ENCODE measurements around the gene ANP32A.

The ANP32A gene

DNA sequence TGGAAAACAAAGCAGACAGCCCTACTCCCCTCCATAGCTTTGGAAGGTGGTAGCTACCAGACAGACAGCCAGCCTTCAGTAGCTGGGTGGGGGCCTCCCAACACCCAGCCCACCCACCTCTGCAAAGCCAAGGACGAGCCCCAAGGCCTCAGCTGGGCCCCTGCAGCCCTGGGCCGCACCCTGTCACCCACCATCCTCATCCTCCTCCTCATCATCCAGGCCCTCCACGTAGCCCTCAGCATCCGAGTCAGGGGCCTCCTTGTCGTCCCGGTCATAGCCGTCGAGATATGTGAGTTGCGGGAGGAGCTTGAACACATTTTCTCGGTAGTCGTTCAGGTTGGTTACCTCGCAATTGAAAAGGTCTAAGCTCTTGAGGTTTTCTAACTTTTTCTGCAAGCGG is 36.5 kb downstream of the ANP32A start:
- H3K4me3 ChIP-seq (ENCODE audit: low read depth, low read length): no peak overlapping the region
- DNase-seq (ENCODE audit: low read depth, low spot score): no peak
- TF ChIP-seq CTCF (IDR thresholded peaks at IDR 0.05; ENCODE audit: insufficient read depth, low read length, missing control alignments): no peak
- ChIA-PET POLR2A (interaction anchor here (0.6 to 0.9 kb wide), 2 partner anchors 53 to 92 kb away, joined by 4 to 5 read pairs; no protein-coding TSS in a partner anchor), CTCF (interaction anchor here (0.8 to 4.6 kb wide), 13 partner anchors 8 to 531 kb away, joined by 3 to 33 read pairs (median 3); no protein-coding TSS in a partner anchor)

DNA sequence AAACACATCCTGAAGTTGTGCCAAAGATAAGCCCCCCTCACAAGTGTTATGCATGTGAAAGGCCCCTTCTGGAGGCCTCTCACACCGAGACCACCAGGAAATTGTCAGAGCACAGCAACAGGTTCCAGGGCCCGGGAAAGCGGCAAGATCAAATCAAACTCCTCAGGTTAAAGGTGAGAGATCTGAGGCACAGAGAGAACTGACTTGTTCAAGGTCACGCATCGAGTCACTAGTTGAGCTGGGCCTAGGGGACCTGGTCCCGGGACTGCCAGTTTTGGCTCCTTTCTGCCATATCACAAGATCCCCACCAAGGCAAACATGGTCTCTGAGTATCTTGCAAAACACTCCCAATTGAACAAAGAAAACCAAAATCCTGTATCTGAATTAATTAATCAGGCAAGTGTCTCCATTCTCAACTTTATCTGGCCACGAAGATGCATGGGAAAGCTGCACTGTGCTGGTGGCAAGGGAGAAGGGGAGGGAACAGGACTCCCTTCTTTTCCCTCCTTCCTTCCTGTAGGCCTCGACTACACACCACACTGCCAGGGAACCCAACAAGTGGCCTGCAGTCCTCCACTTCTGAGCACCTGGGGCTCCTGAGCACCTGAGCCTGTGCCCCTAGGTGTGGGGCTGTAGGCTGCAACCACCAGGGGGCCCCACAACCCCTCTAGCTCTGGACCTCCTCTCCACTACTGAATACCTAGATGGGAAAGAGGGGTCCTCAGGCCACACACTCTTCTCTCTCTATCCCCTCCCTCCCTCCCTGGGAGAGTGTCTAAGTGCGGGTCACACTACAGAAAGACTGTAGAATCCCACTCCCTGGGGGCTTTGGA is 37.3 kb downstream of the ANP32A start:
- no peak overlapping the region for H3K4me3 ChIP-seq (ENCODE audit: low read depth, low read length)
- peak; percentile 66 for TF ChIP-seq CTCF (IDR thresholded peaks at IDR 0.05; ENCODE audit: insufficient read depth, low read length, missing control alignments)
- CTCF ChIA-PET: interaction anchor here (0.7 to 4.6 kb wide), 11 partner anchors 11 to 530 kb away, joined by 3 to 33 read pairs (median 4); no protein-coding TSS in a partner anchor
- no peak for DNase-seq (ENCODE audit: low read depth, low spot score)
- POLR2A ChIA-PET: interaction anchor here (0.6 to 0.9 kb wide), 2 partner anchors 53 to 92 kb away, joined by 4 to 5 read pairs; no protein-coding TSS in a partner anchor

GRCh38 chr15:68782589-68783161 is 38.0 kb downstream of the ANP32A start:
- CTCF ChIA-PET: interaction anchor here (0.7 to 4.6 kb wide), 5 partner anchors 10 to 97 kb away, joined by 3 to 33 read pairs (median 7); no protein-coding TSS in a partner anchor
- POLR2A ChIA-PET: no interaction called here
- no peak overlapping the region for H3K4me3 ChIP-seq (ENCODE audit: low read depth, low read length)
- TF ChIP-seq CTCF (IDR thresholded peaks at IDR 0.05; ENCODE audit: insufficient read depth, low read length, missing control alignments): no peak
- no peak for DNase-seq (ENCODE audit: low read depth, low spot score)

DNA sequence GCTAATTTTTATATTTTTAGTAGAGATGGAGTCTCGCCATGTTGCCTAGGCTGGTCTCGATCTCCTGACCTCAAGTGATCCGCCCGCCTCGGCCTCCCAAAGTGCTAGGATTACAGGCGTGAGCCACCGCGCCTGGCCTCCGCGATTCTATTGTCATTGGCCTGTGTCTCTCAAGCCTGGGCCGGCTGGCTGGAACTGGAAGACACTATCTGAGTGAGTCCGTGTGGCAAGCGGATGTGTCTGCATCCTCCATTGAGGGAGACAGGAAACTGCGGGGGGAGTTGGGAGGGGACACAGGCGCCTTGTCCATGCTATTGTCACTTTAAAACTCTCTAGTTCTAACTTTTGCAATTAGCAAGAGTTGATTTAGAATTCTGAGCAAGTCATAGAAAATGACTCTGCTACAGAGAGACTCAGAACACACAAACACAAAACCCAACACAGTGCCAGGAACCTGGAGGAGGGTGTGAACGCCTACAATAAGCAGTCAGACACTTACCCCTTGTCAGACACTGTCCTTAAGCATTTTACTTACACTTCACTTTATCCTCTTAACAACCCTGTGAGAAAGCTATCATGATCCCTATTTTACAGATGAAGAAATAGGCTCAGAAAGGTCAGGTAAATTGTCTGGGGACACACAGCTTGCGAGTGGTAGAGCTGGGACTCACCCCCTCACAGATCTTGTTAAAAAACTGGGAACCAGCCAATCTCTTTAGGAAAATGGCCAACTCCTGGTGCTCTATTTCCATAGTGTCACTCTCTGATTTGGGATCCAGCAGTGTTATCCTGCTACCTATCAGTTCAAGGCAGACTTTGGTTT is 38.7 kb downstream of the ANP32A start:
- DNase-seq (ENCODE audit: low read depth, low spot score): no peak
- no peak overlapping the region for H3K4me3 ChIP-seq (ENCODE audit: low read depth, low read length)
- ChIA-PET POLR2A (no interaction called here), CTCF (interaction anchor here (2.1 to 4.6 kb wide), 2 partner anchors 10 to 93 kb away, joined by 7 to 33 read pairs; no protein-coding TSS in a partner anchor)
- no peak for TF ChIP-seq CTCF (IDR thresholded peaks at IDR 0.05; ENCODE audit: insufficient read depth, low read length, missing control alignments)

DNA sequence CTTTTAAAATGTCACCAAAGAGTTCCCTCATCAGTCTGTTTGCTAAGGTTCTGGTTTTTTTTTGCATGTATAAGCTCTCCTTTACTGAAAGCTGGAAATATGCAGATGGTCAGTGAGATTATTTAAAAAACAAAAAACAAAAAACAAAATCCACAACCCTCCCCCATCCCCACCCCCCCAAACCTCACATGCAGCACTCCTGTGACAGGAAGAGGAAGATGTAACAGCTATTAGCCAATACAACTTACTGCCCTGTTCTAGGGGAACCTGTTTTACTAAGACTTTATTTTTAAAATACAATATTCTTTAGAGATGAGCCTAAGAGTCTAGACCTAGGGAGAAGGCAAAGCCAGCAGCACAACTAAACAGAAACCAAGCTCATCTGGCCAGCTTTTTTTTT is 39.5 kb downstream of the ANP32A start:
- POLR2A ChIA-PET: no interaction called here
- CTCF ChIA-PET: interaction anchor here (1.0 to 4.6 kb wide), 3 partner anchors 14 to 94 kb away, joined by 3 to 33 read pairs (median 4); no protein-coding TSS in a partner anchor
- no peak for DNase-seq (ENCODE audit: low read depth, low spot score)
- H3K4me3 ChIP-seq (ENCODE audit: low read depth, low read length): no peak overlapping the region
- TF ChIP-seq CTCF (IDR thresholded peaks at IDR 0.05; ENCODE audit: insufficient read depth, low read length, missing control alignments): no peak
